Endothelial cell of umbilical vein (primary cell): ENCODE data around the gene TSHZ3. TPM values are rescaled to one million over a fixed set of nuclear protein-coding genes. Genes with fewer than 3 reads are reported as not detected.

Experiments used
- BruUV-seq: library from RNA; stranded (reverse); fragments of 400-500 nt; replicated peaks from 2 replicates; lab custom pipeline; 2021; lab: Mats Ljungman, UMichigan
- CTCF ChIA-PET: fragments of 300-600, 350-600 bp; sonication (Branson Sonifier 250); formaldehyde crosslinking; loops from one replicate; lab custom pipeline; 2021; ENCODE audit warnings: antibody characterized with exemption, inconsistent platforms; lab: Charles Lee
- POLR2A ChIA-PET: fragments of 300-600, 350-600 bp; sonication (Branson Sonifier 250); formaldehyde crosslinking; loops from one replicate; lab custom pipeline; 2021; ENCODE audit warnings: antibody characterized with exemption, inconsistent platforms; lab: Charles Lee
- DNase-seq: peaks from one replicate; pipeline ENCODE4 v3.0.0-alpha.2; 2011; ENCODE audit warnings: low read depth, low spot score
- FAIRE-seq: peaks from 2 replicates; lab custom pipeline; 2011; peaks lifted over from hg19 to GRCh38; lab: Jason Lieb, UNC
- H2AFZ ChIP-seq: 2 replicates; pipeline ENCODE4 v1.6.0; 2012; ENCODE audit warnings: low read depth, low read length, control low read depth, inconsistent platforms
- H3K27ac ChIP-seq: 2 replicates; pipeline ENCODE4 v1.5.1; 2011; ENCODE audit warnings: low read depth, mild to moderate bottlenecking, control low read depth, low read length, moderate library complexity; ENCODE audit not compliant: insufficient read depth
- H3K27me3 ChIP-seq, 2 experiments: 2 replicates each; pipeline versions ENCODE4 v1.6.0 to v1.6.1; 2011; ENCODE audit warnings: low read length in 2 of 2, mixed read lengths in 1 of 2; ENCODE audit not compliant: control insufficient read depth in 2 of 2, insufficient read depth in 2 of 2
- H3K36me3 ChIP-seq, 2 experiments: 2 replicates in 1 of 2; 3 replicates in 1 of 2; pipeline ENCODE4 v1.5.1; 2011; ENCODE audit warnings: low read length in 2 of 2, mild to moderate bottlenecking in 1 of 2, moderate library complexity in 1 of 2; ENCODE audit not compliant: control insufficient read depth in 2 of 2, insufficient read depth in 2 of 2; ENCODE audit errors: extremely low read depth in 1 of 2
- H3K4me1 ChIP-seq: 3 replicates; pipeline ENCODE4 v1.5.1; 2011; ENCODE audit warnings: mild to moderate bottlenecking, low read length; ENCODE audit not compliant: control insufficient read depth, insufficient read depth; ENCODE audit errors: extremely low read depth
- H3K4me2 ChIP-seq: 2 replicates; pipeline ENCODE4 v1.6.1; 2011; ENCODE audit warnings: low read length, control low read depth, mixed read lengths; ENCODE audit not compliant: insufficient read depth
- H3K4me3 ChIP-seq, 3 experiments: fragments of 200-600 bp in 1 of 3; sonication (generic), shearing (Covaris generic) in 1 of 3; replicated peaks in 1 of 3; 2 replicates each; pipeline ENCODE4 v1.5.1; 2011 to 2016; ENCODE audit warnings: control low read depth in 3 of 3, low read length in 3 of 3, mild to moderate bottlenecking in 2 of 3, inconsistent platforms in 1 of 3, low read depth in 1 of 3, moderate library complexity in 1 of 3; ENCODE audit not compliant: insufficient read depth in 1 of 3
- H3K79me2 ChIP-seq: 2 replicates; pipeline ENCODE4 v1.6.0; 2012; ENCODE audit warnings: low read length, inconsistent platforms; ENCODE audit not compliant: control insufficient read depth, insufficient read depth
- H3K9ac ChIP-seq: replicated peaks from 2 replicates; pipeline ENCODE3; 2011; ENCODE audit warnings: low read length, control low read depth; ENCODE audit not compliant: insufficient read depth; ENCODE audit errors: extremely low read depth
- H3K9me1 ChIP-seq: replicated peaks from 3 replicates; pipeline ENCODE4 v1.6.0; 2011; ENCODE audit warnings: mild to moderate bottlenecking, low read length; ENCODE audit not compliant: control insufficient read depth, insufficient read depth; ENCODE audit errors: extremely low read depth
- H3K9me3 ChIP-seq: replicated peaks from 2 replicates; pipeline ENCODE4 v1.5.1; 2012; ENCODE audit warnings: low read length, inconsistent platforms; ENCODE audit not compliant: control insufficient read depth, insufficient read depth
- H4K20me1 ChIP-seq: replicated peaks from 2 replicates; pipeline ENCODE3; 2011; ENCODE audit warnings: mild to moderate bottlenecking, low read length; ENCODE audit not compliant: control insufficient read depth, insufficient read depth; ENCODE audit errors: extremely low read depth
- EZH2 ChIP-seq: IDR thresholded peaks from 2 replicates; pipeline ENCODE4 v1.6.1; 2012; ENCODE audit warnings: borderline replicate concordance, low read depth, mild to moderate bottlenecking, moderate library complexity, low read length, inconsistent platforms; ENCODE audit not compliant: severe bottlenecking
- FOS ChIP-seq: IDR thresholded peaks from 2 replicates; pipeline ENCODE4 v1.6.1; 2011; ENCODE audit warnings: mild to moderate bottlenecking, low read length, moderate library complexity, borderline replicate concordance; ENCODE audit not compliant: insufficient read depth
- GATA2 ChIP-seq: IDR thresholded peaks from 2 replicates; pipeline ENCODE4 v1.7.0; 2011; ENCODE audit warnings: low read depth, mild to moderate bottlenecking, moderate library complexity, mixed read lengths, low read length; ENCODE audit not compliant: insufficient read length, insufficient read depth
- JUN ChIP-seq: IDR thresholded peaks from 2 replicates; pipeline ENCODE4 v1.6.1; 2011; ENCODE audit warnings: borderline replicate concordance, low read depth; ENCODE audit not compliant: insufficient read length, insufficient read depth
- MYC ChIP-seq: IDR thresholded peaks from one replicate; pipeline ENCODE4 v1.6.1; 2011; ENCODE audit warnings: mild to moderate bottlenecking, low read depth, low read length
- POLR2AphosphoS5 ChIP-seq: IDR thresholded peaks from 2 replicates; pipeline ENCODE4 v1.6.1; 2012; ENCODE audit warnings: low read depth, mild to moderate bottlenecking, control low read depth, low read length, moderate library complexity; ENCODE audit not compliant: insufficient read depth
- dilution Hi-C: fragments of 300-500 bp; cut with MboI; formaldehyde crosslinking; loops from one replicate; pipeline ENCODE4 v1.15.0; 2019; ENCODE audit warnings: low sequenced_read_pairs; ENCODE audit not compliant: extremely low pct_ligation_motif_present
- intact Hi-C: fragments of 100-400 bp; cut with micrococcal nuclease; formaldehyde crosslinking; loops from one replicate; pipeline ENCODE4 v1.10.0; 2022
- polyA plus RNA-seq, 4 experiments: library from polyadenylated mRNA; depleted of rRNA in 3 of 4; stranded (reverse) in 3 of 4; unstranded in 1 of 4; fragments of >200 nt; gene quantifications; 2 replicates each; pipeline versions ENCODE4 v1.2.1 to v1.2.3, GENCODE V29; 2011 to 2012; ENCODE audit warnings: missing spikeins in 1 of 4
- total RNA-seq: library from RNA; stranded (reverse); gene quantifications from 2 replicates; pipeline ENCODE4 v1.2.3, GENCODE V29; 2021
- TF ChIP-seq, protein P1 (sequence below), 2 donors: IDR thresholded peaks; 1 replicate in 1 of 2; 2 replicates in 1 of 2; pipeline ENCODE4 v1.5.1; 2011; ENCODE audit warnings: low read length in 2 of 2, mild to moderate bottlenecking in 2 of 2, moderate library complexity in 2 of 2, control low read depth in 1 of 2, inconsistent platforms in 1 of 2, low read depth in 1 of 2; ENCODE audit not compliant: insufficient read depth in 1 of 2; ENCODE audit errors: extremely low read depth in 1 of 2
- TF ChIP-seq, protein P2 (sequence below): IDR thresholded peaks from 2 replicates; pipeline ENCODE4 v1.6.1; 2011; ENCODE audit not compliant: insufficient read depth, insufficient read length

TSHZ3 gene
- total and polyA plus RNA-seq, 2 donors (not counting 3 experiments of a cell fraction or from before 2014, with no cell fraction given) = 1.2 to 6.2 TPM

DNA sequence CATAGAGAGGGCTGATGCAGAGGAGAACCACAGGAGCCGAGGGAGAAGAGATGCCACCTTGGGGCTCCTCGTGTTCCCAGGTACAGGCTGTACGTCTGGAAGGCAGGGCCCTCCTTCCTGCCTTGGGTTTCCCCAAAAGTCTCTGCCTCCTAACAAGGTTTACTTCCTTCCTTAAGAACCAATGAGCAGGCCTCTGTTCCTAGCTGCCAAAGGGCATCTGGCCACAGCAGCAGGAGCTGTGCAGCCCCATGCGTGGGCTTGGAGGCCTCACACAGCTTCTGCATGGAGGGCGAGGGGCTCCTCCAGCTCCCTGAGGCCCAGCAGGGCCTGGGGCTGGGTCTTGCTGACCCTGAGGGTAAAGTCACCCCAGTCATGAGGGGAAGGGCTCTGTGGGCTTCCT, 40.6 kb upstream of the TSHZ3 start:
- intact Hi-C loops (no loop called here), dilution Hi-C loops (no loop called here)
- FAIRE-seq = no peak
- POLR2A ChIA-PET = no interaction called here
- TF ChIP-seq MYC = no peak
- no peak for TF ChIP-seq GATA2
- no peak for TF ChIP-seq EZH2
- TF ChIP-seq JUN = no peak
- no peak for TF ChIP-seq FOS
- no peak for DNase-seq
- H3K79me2 ChIP-seq = no peaks in the 10 kb centered on the region
- H4K20me1 ChIP-seq = no peaks in the 10 kb centered on the region
- no peak overlapping the region for H3K27ac ChIP-seq
- H3K27me3 ChIP-seq = no peaks in the 10 kb centered on the region
- no peaks in the 10 kb centered on the region for H3K36me3 ChIP-seq
- no peaks in the 10 kb centered on the region for H3K9me1 ChIP-seq
- H3K9ac ChIP-seq = no peak overlapping the region
- CTCF ChIA-PET = no interaction called here
- H3K4me2 ChIP-seq = no peak overlapping the region
- no peaks in the 10 kb centered on the region for H3K4me1 ChIP-seq
- BruUV-seq = no TSS peak
- H3K4me3 ChIP-seq = no peak overlapping the region
- H2AFZ ChIP-seq = no peak overlapping the region
- no peaks in the 10 kb centered on the region for H3K9me3 ChIP-seq

DNA sequence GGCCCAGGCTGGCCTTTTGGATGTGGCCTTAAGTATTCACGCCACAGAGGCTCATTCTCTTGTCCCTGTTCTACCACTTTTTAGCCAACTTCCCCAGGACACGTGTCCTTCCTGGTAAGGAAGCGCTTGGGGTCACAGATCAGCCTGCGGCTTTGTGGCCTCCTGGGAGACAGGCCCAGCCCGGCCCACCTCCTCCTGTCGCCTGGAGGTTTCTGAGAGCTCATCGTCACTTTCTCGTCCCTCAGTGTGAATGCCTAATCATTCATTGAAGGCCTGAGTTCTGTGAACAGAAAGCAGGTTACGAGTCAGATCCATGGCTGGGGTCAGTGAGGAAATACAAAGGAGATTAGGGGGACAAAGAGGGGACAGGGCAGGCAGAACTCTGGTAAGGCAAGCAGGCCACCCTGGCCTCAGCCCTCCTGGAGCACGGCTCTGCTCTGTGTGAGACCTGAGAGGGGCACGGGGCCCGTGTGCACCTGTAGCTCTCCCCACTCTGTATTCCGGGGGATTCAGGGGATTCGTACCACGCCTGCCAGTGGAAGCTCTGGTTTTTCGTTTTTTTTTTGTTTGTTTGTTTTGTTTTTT, 38.6 kb upstream of the TSHZ3 start:
- TF ChIP-seq, protein P1, sequence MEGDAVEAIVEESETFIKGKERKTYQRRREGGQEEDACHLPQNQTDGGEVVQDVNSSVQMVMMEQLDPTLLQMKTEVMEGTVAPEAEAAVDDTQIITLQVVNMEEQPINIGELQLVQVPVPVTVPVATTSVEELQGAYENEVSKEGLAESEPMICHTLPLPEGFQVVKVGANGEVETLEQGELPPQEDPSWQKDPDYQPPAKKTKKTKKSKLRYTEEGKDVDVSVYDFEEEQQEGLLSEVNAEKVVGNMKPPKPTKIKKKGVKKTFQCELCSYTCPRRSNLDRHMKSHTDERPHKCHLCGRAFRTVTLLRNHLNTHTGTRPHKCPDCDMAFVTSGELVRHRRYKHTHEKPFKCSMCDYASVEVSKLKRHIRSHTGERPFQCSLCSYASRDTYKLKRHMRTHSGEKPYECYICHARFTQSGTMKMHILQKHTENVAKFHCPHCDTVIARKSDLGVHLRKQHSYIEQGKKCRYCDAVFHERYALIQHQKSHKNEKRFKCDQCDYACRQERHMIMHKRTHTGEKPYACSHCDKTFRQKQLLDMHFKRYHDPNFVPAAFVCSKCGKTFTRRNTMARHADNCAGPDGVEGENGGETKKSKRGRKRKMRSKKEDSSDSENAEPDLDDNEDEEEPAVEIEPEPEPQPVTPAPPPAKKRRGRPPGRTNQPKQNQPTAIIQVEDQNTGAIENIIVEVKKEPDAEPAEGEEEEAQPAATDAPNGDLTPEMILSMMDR (IDR thresholded peaks at IDR 0.05; ENCODE audit: extremely low read depth in 1 of 2, insufficient read depth in 1 of 2, low read depth in 1 of 2, low read length in 2 of 2) = no peak
- TF ChIP-seq GATA2 = no peak
- TF ChIP-seq EZH2 = no peak
- TF ChIP-seq, protein P2, sequence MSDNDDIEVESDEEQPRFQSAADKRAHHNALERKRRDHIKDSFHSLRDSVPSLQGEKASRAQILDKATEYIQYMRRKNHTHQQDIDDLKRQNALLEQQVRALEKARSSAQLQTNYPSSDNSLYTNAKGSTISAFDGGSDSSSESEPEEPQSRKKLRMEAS = no peak
- TF ChIP-seq FOS = no peak
- TF ChIP-seq POLR2AphosphoS5 = no peak
- TF ChIP-seq MYC = no peak
- no TSS peak for BruUV-seq
- Histone ChIP-seq H3K79me2 (no peaks in the 10 kb centered on the region), H3K4me1 (no peaks in the 10 kb centered on the region), H3K36me3 (no peaks in the 10 kb centered on the region), H2AFZ (no peak overlapping the region), H4K20me1 (no peaks in the 10 kb centered on the region), H3K4me3 (no peak overlapping the region), H3K4me2 (no peak overlapping the region), H3K9ac (no peak overlapping the region), H3K27ac (no peak overlapping the region), H3K27me3 (no peaks in the 10 kb centered on the region), H3K9me1 (no peaks in the 10 kb centered on the region), H3K9me3 (no peaks in the 10 kb centered on the region)
- dilution Hi-C loops (no loop called here), intact Hi-C loops (no loop called here)
- FAIRE-seq (no peak), DNase-seq (no peak)
- ChIA-PET POLR2A (no interaction called here), CTCF (no interaction called here)
